T-helper 2 cell treated with Interferon-gamma antibody and Interleukin-4, amounts not matched to agents 5 μg/mL and 100 μg/mL, for 36 hours (primary cell): Measurements from ENCODE around the gene CXCR1.
"Not testable (repeated sequence)": the region's sequence is repeated elsewhere in the genome, so short reads cannot be mapped to it uniquely, and the experiment has no call there.

Experiments used
- DNase-seq: peaks from one replicate; pipeline ENCODE4 v3.0.0; 2021; ENCODE audit warnings: low spot score
- H3K27ac Mint-ChIP-seq: one replicate; pipeline ENCODE4 v1.8.0; 2021; ENCODE audit warnings: mild to moderate bottlenecking, mixed read lengths
- H3K27me3 Mint-ChIP-seq: one replicate; pipeline ENCODE4 v1.8.0; 2021; ENCODE audit warnings: low read depth, mixed read lengths
- H3K36me3 Mint-ChIP-seq: one replicate; pipeline ENCODE4 v1.8.0; 2021; ENCODE audit warnings: low read depth, mixed read lengths
- H3K4me1 Mint-ChIP-seq: one replicate; pipeline ENCODE4 v1.8.0; 2021; ENCODE audit warnings: low read depth, mixed read lengths
- H3K4me3 Mint-ChIP-seq: one replicate; pipeline ENCODE4 v1.8.0; 2022; ENCODE audit warnings: mild to moderate bottlenecking, moderate library complexity, mixed read lengths
- H3K9me3 Mint-ChIP-seq: one replicate; pipeline ENCODE4 v1.8.0; 2021; ENCODE audit warnings: mixed read lengths

CXCR1 gene

DNA sequence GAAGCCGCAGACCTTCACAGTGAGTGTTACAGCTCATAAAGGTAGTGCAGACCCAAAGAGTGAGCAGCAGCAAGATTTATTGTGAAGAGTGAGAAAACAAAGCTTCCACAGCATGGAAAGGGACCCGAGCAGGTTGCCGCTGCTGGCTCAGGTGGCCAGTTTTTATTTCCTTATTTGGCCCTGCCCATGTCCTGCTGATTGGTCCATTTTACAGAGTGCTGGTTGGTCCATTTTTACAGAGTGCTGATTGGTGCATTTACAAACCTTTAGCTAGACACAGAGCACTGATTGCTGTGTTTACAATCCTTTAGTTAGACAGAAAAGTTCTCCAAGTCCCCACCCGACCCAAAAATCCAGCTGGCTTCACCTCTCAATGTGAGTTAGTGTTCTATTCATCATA lies 45.0 kb downstream of the CXCR1 start:
- not testable (repeated sequence) for H3K4me3 Mint-ChIP-seq

More for the DNA sequence above, 45.0 kb downstream of the CXCR1 start:
- H3K4me1 Mint-ChIP-seq, DNase-seq, H3K36me3 Mint-ChIP-seq, H3K27ac Mint-ChIP-seq, H3K27me3 Mint-ChIP-seq: not testable (repeated sequence)
- peaks cover 18% of the 10 kb centered on the region for H3K9me3 Mint-ChIP-seq
